Ecto neural progenitor cell (in vitro differentiated cells): Measurements from ENCODE around the gene HPN.
"Not testable (repeated sequence)": the region's sequence is repeated elsewhere in the genome, so short reads cannot be mapped to it uniquely, and the experiment has no call there.

Experiments
- DNase-seq: peaks from one replicate; pipeline ENCODE4 v3.0.0-alpha.2; 2018; ENCODE audit warnings: low spot score

HPN gene

DNA sequence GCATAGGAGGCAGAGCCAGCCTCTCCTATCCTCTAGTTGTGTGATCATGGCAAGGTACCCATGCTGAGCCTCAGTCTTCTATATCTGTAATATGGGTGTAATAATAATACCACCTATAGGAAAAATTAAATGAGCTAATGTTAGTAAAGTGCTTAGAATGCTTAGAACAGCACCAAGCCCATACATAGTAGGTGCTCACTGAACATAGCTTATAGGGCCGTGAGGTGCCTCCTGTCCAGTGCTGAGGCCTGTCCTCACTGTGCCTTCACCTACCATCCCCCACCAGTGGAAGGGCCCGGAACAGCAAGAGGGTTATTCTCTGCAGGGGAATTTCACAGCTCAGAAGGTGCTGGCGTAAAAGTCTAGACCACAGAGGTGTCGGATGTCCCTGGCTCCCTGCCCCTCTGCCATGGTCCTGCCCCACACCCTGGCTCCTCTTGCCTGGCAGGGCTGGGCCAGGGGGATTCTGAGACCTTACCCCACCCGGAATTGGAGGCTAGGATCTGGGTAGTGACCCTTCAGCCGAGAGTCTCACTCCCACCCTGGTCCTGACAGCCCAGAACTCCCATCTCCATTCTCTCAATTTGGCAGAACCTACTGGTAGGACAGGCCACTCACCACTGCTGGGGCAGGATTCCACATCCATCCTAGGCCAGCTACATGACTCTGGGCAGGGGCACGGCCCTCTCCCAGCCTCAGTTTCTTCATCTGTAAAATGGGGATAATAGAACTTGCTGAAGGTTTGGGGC, 13.5 kb upstream of the HPN start:
- no peak for DNase-seq

DNA sequence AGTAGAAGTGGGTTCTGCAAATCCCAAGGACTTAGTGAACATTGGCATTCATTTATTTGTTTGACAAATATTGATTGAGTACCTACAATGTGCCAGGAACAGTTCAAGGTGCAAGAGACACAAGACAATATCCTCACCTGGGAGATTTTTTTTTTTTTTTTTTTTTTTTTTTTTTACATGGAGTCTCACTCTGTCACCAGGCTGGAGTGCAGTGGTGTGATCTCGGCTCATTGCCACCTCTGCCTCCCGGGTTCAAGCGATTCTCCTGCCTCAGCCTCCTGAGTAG, 13.0 kb upstream of the HPN start:
- DNase-seq, result not testable (repeated sequence)

DNA sequence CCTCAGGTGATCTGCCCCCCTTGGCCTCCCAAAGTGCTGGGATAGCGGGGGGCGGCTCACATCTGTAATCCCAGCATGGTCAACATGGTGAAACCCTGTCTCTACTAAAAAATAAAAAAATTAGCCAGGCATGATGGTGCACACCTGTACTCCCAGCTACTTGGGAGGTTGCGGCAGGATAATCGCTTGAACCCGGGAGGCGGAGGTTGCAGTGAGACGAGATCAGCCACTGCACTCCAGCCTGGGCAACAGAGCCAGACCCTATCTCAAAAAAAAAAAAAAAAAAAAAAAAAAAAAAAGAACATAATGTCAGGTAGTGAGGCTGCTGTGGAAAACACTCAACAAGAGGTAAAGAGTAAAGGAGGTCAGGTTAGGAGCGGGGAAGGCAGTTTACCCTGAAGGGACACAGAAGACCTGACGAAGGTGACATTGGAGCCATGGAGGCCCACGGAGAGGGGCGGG, 12.2 kb upstream of the HPN start:
- not testable (repeated sequence) for DNase-seq

DNA sequence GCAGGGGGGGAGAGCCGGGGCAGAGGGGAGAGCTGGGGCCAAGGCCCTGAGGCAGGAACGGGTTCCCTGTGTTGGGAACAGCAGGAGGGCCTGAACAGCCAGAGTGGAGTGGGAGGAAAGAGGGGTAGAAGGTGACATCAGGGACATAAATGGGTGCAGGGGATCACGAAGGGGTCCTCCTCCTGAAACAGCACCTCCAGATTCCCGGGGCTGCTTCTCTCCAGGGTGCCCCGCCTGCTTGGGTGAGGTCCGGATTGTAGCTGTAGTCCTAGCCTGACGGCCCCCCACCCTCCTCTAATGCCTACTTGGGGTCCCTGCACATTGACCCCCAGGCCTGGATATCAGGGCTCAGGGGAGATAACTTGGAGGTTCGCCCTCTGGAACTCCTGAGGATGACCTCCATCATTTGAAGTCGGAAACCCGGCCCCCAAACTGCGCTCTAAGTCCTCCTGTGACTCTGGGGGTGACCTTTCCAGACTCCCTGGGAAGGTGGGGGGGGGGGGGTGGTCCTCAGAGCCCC, 11.7 kb upstream of the HPN start:
- DNase-seq, result no peak

DNA sequence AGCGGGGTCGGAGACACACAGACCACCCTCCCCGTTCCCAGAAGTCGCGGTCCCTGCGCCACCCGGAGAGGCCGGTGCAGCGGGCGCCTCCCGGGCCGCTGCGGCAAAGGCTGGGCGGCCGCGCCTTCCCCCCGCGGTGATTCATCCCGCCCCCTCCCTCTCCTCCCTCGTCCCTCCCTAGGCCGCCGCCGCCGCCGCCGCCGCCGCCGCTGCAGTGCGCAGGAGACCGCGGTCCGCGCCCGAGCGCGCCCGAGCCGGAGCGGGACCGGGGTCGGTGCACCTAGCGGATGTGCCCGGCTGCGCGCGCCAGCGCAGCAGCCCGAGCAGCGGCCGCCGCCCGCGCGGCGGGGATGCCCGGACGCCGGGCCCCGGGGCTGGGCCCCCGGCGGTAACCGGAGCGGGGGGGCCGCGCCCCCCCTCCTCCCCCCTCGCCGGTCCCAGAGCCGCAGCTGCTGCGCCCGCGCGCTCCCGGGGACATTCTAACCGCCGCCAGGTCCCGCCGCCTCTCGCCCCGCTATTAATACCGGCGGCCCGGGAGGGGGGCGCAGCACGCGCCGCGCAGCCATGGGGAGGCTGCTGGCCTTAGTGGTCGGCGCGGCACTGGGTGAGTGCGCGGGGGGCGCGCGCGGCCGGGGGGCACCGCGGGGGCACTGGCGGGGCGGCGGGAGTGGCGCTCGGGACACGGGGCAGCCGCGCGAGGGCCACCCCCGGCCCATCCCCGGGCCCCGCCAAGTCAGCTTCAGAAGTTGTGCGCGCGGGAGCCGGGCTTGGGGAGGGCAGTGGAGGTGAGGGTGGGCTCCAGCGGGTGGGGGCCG, 11.1 kb upstream of the HPN start, which contains the start of gene SCN1B:
TSS of gene SCN1B (plus strand) at position 214 of the 815 bp plus-strand sequence. CDS start at position 565, 351 bp downstream.
- peak; percentile 78 for DNase-seq

DNA sequence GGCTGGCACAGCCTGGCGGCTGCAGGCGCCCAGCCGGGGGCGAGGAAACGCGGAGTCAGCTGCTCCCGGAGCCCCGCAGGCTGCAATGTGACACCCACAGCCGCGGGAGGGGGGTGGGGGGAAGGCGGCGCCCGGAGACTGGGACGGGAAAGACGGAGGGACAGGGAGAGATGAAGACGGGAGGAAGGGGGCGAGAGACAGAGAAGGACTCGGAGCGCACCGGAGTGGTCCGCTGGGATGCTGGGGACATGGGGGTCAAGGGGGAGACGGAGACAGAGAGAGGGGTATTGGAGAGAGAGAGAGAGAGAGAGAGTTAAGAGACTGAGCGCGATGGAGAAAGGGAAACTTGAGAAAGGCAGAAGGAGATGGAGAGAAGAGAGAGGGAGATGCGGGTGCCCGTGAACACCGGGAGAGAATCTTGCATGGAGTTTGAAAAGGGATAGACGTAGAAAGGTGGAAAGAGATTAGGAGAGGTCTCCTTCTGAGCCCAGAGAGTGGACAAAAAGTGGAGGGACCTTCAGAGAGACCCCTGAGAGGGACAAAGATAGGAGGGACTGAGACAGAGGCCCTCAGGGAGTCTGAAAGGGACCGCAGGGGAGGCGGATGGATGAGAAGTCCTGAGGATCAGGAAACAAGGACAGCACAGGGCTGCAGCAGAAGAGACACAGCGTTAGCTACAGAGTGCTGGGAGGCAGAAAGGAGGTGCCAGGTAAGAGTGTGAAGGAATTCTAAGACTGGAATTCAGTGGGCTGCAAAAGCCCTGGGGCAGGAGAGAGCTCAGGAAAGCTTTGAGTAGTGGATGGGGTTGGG, 10.2 kb upstream of the HPN start:
- DNase-seq, result peak; percentile 75

DNA sequence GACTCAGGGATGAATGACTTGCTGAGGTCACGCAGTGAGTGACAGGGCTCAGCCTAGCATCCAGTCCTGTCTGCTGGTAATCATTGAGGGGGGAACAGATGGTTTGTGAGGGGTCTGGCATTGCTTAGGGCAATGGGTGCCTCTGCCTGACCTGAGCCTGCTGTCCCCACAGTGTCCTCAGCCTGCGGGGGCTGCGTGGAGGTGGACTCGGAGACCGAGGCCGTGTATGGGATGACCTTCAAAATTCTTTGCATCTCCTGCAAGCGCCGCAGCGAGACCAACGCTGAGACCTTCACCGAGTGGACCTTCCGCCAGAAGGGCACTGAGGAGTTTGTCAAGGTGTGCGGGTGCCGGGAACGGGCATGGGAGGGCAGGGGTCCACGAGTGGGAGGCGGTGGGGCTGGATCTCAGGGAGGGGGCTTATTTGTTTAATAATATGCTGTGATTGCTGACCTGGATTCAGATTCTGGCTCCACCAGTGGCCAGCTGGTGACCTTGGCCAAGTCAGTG, 9.1 kb upstream of the HPN start:
- DNase-seq, result no peak

DNA sequence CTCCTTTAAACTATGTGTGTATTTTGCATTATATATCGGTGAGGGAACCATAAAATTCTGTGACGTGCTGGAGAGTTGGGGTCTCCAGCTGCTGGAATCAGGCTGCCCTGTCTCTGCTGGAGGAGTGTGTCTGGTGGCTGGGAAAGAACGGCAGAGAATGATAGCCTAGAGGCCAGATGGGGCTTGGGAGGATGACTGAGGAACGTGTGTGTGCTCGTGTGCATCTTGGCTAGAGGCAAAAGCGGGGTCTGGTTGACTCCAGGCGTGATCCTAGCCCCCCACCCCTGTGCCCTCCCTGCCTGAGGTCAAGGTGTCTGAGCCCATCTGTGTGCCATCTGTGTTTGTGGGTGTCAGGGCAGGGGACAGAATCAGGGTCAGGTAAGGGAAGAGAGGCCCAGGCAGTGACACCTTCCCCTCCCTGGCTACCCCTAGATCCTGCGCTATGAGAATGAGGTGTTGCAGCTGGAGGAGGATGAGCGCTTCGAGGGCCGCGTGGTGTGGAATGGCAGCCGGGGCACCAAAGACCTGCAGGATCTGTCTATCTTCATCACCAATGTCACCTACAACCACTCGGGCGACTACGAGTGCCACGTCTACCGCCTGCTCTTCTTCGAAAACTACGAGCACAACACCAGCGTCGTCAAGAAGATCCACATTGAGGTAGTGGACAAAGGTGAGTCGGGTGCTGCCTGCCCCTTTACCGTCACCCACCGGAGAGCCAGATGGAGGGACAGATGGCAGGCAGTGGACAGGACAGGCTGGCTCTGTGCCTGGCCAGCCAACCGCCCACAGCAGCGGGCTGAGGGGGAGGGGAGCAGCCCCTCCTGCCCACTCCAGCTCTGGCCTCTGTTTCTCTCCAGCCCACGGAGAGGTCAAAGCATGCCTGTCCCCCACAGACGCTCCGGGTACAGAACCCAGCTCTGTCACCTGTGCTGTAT, 8.2 kb upstream of the HPN start:
- DNase-seq, result no peak

DNA sequence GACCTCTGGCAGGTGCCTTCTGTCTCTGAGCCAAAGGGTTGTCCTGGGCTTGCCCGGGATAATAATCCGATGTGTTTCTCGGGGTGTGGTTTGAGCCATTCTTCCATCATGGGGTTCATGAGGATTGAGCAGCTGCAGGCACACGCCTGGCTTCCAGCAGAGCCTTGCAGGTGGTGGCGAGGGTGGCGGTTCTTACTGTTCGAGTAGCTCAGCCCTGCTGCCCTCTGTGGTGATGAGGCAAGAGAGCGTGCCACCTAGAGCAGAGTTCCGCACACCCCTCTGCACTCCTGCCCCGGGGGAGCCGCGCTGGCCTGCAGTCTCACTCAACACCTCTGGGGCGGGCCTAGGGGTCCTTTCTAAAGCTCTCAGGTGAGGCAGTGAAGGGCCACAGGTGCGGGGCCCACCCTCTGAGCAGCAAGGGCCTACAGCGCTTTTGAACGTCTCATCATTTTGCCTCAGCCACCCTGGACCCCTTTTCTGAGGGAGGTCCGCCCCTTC, 7.5 kb upstream of the HPN start:
- DNase-seq, result no peak

DNA sequence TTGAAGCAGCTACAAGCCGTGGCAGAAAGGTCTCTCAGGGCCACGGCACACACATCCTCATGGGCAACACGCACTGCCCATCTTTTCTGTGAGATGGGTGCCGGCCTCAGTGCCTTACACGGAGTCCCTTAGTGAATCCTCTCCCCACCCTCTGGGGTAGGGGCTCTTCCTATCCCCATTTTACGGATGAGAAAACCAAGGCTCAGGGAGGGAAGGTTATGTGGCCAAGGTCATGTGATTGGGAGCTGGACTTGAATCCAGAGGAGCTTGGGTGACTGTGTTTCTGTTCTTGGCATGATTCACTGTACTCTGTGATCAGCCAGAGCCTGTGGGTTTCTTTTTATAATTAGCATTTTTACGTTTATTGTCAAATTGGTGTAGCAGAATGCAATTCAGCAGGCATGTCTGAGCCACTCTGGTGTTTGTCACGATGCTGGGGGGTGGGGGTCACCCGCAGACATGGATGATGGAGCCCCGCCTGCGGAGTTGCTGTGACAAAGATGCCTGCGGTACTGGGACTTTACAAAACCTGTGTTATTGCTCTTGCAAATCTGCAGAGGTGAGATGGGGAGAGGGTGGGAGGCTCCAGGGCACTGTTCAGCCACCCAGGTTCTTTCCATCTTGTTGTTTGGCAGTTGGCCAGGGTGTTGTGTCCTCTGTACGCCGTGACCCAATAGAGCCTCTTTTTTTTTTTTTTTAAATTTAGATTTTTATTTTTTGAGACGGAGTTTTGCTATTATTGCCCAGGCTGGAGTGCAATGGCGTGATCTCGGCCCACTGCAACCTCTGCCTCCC, 6.7 kb upstream of the HPN start:
- DNase-seq, result no peak

DNA sequence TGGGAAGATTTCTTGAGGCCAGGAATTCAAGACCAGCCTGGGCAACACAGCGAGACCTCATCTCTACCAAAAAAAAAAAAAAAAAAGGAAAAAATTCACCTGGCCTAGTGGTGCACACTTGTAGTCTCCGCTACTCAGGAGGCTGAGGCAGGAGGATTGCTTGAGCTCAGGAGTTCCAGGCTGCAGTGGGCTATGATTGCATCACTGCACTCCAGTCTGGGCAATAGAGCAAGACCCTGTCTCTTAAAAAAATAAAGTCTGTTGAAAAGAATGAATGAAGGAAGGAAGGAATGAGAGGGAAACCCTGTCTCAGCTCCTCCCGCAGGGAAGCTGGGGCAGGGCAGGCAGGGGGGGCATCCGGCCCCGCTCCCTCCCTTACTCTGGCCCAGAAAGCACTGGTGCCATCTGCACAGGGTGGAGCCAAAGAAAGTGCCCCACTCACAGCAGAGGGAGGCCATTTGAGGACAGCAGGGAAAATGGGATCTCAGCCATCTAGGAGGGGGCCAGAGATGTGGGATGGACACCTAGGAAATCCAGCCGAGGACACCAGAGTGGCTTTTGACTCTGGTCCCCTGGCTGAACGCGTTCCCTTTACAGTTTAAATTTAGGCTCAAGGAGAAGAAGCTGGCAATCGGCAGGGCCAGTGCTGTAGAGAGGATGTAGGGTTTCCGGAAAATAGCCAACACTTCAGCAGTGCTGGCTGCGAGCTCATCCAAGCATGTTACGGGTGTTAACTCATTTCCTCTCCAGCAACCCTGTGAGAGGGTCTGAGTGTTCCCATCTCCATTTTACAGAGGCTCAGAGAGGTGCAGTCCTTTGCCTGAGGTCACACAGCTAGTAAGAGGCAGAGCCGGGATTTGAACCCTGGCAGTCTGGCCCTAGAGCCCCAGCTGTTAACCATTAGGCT, 3.6 kb upstream of the HPN start:
- no peak for DNase-seq

DNA sequence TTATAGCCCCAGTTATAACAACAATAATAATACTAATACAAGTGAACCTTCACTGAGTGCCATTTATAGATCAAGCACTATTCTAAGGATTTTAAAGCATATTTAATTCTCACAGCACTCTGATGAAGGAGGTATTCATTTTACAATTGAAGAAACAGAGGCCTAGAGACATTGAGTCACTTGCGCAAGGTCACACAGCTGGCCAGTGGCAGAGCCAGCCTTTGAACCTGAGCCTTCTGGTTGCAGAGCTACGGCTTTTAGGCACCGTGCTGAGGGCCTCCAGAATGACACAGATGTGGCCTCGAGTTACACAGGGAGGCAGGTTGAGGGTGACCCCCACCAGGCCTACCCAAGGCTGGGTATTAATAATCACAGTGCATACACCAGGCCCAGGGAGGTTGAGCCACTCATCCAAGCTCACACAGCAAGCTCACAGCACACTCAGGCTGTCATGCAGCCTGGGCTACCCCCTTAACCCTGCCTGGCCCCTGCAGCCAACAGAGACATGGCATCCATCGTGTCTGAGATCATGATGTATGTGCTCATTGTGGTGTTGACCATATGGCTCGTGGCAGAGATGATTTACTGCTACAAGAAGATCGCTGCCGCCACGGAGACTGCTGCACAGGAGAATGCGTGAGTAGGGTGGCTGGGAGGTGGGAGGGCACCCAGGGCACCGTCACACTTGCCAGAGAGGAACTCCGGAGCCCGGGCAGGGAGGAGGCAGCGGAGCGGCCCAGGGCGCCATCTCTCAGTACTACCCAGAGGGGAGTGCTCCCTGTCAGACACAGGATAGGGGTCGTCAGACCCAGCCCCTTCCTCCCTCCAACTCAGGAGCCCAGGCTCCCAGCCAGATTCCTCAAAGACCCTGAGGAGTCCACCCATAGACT, 2.7 kb upstream of the HPN start:
- no peak for DNase-seq

DNA sequence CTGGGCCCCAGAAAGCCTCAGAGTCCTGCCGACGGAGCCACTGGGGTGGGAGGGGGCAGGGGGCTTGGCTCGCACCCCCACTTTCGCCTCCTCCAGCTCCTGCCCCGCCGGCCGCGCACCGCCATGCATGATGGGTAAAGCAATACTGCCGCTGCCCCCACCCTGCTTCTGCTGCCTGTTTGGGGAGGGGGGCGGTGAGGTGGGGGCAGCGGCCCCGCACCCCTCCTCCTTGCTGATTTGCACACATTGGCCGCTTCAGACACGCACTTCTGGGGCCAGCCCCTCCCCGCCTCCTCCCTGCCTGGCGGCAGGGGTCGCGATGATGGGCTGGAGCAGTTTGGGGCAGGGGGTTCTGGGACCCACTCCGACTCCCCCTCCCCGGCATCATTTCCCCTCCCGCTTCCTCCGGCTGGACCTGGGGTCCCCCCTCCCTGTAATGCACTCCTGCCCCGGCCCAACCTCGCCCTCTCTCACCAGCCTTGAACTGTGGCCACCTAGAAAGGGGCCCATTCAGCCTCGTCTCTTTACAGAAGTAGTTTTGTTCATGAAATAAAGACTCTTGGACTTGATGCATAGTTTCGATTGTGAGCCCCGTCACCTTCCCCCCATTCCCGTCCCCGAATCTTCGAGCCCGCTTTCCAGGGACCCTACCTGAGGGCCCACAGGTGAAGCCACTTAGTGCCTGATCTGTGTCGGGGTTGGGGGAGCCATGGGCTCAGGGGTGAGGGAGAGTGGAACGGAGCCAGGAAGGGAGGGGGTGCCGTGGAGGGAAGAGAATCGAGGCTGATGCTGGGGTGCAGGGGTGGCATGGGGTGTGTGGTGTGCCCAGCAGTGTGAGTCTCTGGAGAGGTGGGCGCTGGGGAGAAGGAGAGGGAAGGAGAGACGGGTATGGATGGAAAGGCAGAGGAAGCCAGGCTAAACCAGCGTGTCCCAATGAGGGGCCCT, 1.4 kb upstream of the HPN start:
- no peak for DNase-seq

DNA sequence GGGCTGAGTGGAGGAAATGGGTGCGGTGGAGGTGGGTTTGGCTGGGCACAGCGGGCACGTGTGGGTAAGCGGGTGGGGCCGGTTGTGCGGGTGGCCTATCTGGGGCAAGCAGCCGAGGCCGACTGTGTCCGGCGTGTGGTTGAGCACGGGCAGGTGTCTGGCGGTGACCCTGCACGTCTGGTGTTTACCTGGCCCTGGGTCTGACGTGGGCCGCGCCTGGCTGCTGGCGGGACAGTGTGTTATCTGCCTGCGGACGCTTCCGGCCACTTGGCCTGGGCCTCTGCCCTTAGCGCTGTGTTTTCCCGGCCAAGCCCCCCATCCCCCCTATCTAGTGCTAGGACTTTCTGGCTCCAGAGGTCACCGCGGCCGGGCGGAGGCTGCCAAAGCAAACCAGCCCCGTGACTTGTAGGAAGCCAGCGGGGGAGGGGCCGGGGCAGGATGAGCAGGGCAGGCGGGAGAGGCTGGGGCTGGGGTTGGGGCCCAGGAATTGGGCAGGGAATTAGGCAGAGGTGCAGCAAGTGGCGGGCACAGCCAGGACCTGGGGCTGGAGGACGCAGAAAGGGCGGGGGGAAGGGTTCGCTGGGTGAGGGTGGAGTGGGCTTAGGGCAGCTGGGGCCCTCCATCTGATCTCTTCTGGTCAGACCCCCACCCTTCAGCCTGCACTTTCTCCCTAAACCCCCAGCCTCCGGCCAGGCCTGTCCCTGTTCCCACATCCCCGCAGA, 534 bp upstream of the HPN start:
- peak; percentile 77 for DNase-seq

DNA sequence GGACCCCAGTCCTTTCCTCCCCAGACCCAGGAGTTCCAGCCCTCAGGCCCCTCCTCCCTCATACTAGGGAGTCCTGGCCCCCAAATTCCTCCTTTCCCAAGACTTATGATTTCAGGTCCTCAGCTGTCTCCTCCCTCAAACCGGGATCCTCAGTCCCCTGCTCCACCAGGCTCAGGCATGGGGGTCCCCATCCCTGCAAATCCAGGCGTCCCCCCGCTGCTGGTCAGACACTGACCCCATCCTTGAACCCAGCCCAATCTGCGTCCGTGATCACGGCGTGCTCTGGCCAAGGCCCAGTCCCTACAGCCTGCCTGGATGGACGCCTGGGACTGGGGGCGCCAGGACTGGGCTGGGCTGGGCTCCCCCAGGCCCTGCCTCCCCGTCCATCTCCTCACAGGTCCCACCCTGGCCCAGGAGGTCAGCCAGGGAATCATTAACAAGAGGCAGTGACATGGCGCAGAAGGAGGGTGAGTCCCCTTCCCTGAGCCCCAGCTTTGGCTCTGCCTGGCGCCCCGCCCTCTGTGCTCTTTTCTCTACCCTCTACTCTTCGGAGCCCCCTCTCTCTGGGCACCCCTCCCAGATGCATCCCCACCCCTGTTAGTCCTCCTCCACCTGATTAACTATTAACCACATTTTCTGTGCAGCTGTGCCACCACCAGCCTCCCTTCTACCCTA, 672 bp downstream of the HPN start:
- no peak for DNase-seq
